ENCODE data around the gene PER1.
"Not testable (repeated sequence)": the region's sequence is repeated elsewhere in the genome, so short reads cannot be mapped to it uniquely, and the experiment has no call there.

The PER1 gene

DNA sequence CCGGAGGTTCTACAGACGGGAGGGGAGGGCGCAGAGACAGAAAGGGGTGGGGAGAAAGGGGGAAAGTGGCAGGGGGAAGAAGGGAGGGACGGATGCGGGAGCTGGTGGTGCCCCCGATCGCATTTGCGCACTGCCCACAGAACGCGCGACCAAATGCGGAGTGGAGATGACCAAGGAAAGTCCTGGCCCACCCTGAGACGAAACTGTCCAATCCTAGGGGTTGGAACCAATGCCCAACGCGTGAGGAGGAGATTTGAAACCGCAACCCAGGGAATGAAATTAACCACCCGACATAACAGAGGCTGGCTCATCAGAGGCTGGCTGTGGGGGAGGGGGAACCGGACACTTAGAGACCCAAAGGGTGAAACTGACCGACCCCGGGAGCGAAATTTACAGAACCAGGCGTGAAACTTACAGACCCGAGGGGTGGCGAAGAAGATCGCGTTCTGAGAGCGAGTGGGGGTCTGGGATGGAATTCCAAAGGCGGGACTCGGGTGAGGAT, 29.7 kb downstream of the PER1 start:
- no peak for DNase-seq (ENCODE audit: low read depth in 2 of 3, low spot score in 2 of 3)

- peak in 2 of 3 experiments; percentile 49 for DNase-seq (ENCODE audit: low read depth in 2 of 3, low spot score in 2 of 3)
Measured at GRCh38 chr17:8121681-8122421, 30.4 kb downstream of the PER1 start.

DNA sequence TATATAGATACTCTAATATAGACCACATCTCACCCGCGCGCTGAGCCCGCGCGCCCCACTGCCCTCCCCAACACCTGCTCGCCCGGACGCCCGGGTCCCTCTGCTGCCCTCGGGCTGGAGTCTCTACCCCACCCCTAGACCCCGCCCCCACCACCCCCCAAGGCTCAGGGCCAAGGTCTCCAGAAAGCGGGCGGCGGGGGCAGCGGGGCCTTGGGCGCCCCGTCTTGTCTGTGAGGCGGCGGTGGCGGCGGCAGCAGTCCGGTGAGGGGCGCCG, 30.9 kb downstream of the PER1 start:
- DNase-seq (ENCODE audit: low read depth in 2 of 3, low spot score in 2 of 3), result no peak

- peak; percentile 74 to 98 (median 90) for DNase-seq (ENCODE audit: low read depth in 2 of 3, low spot score in 2 of 3)
Measured at GRCh38 chr17:8120520-8121406, 31.4 kb downstream of the PER1 start.

- peak; percentile 81 to 100 (median 97) for DNase-seq (ENCODE audit: low read depth in 2 of 3, low spot score in 2 of 3)
Measured at GRCh38 chr17:8119581-8120519, 32.4 kb downstream of the PER1 start.

GRCh38 chr17:8118769-8119580, 33.2 kb downstream of the PER1 start:
- DNase-seq (ENCODE audit: low read depth in 2 of 3, low spot score in 2 of 3), result peak; percentile 72 to 82 (median 78)

DNA sequence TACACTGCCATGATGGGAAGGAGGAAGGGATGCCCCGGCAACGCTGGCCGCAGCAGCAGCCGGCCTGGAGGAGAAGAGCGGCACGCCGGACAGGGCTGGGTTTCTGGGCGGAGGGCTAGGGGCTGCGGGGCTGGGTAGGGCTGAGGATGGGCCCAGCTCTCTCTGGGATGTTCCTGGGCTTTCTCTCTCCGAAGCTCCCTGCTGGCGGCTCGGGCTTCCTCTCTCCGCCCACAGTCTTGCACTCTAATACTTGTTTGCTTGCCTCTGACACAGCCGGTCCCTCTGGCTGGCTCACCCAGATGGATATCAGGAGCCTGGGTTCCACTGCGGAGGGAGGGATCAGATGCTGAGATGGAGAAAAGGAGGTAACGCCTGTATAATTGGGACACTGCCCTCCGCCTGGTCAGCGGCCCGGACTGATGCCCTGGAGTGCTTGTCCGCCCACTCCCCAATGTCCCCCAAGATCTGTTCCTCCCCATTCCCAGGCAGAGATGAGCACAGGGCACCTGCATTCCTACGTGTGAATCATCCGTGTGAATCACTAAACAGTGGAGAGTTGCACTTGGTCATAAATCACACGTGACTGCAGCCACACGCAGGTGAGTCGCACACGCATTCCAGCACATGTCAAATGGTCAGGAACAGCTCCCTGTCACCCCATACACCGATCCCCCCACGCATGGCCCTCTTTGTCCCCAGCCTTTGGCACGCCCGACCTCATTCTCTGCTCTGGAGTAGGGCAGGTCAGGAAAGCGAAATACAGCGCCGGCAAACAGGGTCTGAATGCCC, 34.0 kb downstream of the PER1 start, which contains the start of gene ALOXE3:
Gene ALOXE3, minus strand, starts transcription at position 535 of the 789 bp plus-strand sequence. Its CDS starts 524 bp downstream, at position 11.
- DNase-seq (ENCODE audit: low read depth in 2 of 3, low spot score in 2 of 3), result no peak

DNA sequence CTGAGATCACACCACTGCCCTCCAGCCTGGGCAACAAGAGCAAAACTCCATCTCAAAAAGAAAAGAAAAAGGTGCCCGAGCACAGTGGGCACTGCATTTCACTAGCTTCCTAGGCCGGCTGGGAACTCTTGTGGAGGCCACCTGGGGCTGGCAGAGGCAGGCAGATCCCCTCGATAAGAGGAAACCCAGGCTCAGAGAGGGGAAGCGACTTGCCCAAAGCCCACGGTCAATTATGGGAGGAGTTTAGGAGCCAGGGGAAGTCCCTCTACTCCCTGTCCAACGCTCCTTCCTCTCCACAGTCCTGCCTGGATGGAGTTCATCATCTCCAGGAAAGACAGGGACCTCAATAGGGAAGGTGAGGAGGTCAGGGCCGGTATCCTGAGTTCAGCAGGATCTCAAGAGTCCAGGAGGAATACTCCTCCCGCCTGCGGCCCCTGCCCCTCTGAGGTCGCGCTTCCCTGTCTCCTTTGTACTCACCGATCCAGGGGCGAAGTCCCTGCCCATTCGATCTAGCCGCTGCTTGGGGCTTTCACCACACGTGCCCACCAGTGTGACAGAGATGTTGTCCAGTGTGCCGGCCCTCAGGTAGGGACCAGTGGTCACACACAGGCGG, 34.7 kb downstream of the PER1 start:
- no peak for DNase-seq (ENCODE audit: low read depth in 2 of 3, low spot score in 2 of 3)

GRCh38 chr17:8116776-8117175, 35.4 kb downstream of the PER1 start:
- DNase-seq (ENCODE audit: low read depth in 2 of 3, low spot score in 2 of 3), result no peak

GRCh38 chr17:8110907-8111306, 41.3 kb downstream of the PER1 start:
- no peak for DNase-seq (ENCODE audit: low read depth in 2 of 3, low spot score in 2 of 3)

GRCh38 chr17:8110456-8110804, 41.8 kb downstream of the PER1 start:
- no peak for DNase-seq (ENCODE audit: low read depth in 2 of 3, low spot score in 2 of 3)

DNA sequence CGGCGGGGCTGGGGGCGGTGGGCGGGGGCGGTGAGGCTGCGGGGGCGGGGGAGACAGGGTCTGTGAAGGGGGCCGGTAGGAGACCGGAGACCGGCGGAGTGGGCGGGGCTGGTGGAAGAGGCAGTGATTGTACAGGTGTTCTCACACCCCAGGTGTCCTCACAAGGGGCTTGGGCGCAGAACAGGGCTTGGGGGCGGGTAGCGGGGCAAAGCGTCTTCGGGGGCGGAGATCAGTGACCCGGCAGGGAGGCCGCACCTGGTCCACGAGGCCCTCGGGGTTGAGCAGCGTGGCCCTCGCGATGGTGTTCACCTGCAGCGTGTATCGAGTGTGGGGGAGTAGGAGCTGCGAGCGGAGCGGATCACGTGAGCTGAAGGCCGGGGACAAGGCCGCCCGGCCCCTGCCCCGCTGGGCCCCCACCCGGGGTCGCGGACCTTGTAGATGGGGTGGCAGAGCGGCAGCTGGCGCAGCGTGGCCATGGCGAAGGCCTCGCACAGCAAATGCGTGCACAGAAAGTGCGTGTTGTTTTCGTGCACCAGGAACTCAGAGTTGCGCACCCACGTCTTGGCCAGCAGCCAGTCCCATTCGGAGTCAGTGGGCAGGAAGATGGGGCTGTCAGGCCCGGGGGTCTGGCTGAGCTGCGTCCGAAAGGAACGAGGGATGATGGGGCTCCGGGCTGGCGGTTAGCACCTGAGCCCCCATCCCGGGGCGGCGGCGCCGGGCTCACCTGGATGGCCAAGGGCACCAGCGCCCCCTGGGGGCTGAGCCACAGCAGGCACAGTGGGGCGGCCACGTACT, 42.3 kb downstream of the PER1 start:
- peak in 1 of 3 experiments; percentile 48 for DNase-seq (ENCODE audit: low read depth in 2 of 3, low spot score in 2 of 3)

DNA sequence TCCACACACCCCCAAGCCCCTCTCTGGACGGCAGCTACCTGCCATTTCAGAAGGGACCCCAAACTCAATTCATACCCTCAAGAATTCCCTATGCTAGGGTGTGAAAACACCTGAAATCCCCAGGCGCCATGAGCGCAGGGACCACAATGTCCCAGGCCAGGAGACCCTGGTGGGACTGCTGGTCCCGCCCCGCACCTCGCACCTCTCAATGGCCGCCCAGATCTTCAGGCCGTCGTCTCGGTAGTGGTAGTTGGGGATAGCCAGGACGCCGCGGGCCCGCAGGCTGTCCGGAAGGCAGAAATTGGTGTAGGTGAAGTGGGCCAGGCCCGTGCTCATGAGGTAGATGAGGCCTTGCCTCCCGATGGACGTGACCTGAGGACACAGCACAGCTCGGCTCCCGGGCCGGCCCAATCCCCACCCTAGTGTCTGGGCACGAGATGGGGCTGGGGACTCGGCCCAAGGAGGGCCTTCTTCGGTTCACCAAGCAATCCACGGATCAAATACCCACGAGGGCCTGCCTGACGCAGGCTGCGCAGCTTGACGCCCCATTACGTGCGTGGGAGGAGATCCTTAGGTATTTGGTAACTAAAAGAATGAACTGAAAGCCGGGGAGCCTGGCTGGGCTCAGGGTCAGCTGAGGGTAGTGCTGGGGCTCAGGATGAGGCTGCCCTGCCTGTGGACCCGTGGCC, 43.1 kb downstream of the PER1 start:
- DNase-seq (ENCODE audit: low read depth in 2 of 3, low spot score in 2 of 3), result no peak

DNA sequence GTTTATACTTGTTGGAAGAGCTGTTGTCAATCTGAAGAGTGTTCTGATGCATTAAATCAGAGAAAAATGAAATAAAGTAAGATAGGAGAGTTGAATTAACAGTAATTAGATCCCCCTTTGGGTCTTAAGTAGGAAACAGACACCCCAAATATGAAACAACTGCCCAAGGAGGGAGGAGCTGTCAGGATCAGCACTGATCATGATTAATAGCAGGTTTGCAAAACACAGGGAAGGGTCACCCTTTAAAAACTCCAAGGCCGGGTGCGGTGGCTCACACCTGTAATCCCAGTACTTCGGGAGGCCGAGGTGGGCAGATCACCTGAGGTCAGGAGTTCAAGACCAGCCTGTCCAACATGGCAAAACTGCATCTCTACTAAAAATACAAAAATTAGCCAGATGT, 45.2 kb downstream of the PER1 start:
- DNase-seq (ENCODE audit: low read depth in 2 of 3, low spot score in 2 of 3), result not testable (repeated sequence)

- DNase-seq (ENCODE audit: low read depth in 2 of 3, low spot score in 2 of 3), result no peak
Measured at GRCh38 chr17:8105957-8106398, 46.2 kb downstream of the PER1 start.

- no peak for DNase-seq (ENCODE audit: low read depth in 2 of 3, low spot score in 2 of 3)
Measured at GRCh38 chr17:8104911-8105310, 47.3 kb downstream of the PER1 start.

- no peak for DNase-seq (ENCODE audit: low read depth in 2 of 3, low spot score in 2 of 3)
Measured at GRCh38 chr17:8103549-8103948, 48.7 kb downstream of the PER1 start.

GRCh38 chr17:8101721-8102120, 50.5 kb downstream of the PER1 start:
- DNase-seq (ENCODE audit: low read depth in 2 of 3, low spot score in 2 of 3), result no peak

Data from activated CD8-positive, alpha-beta memory T cell treated with anti-CD3 and anti-CD28 coated beads for 48 hours (primary cell).